ENCODE measurements around the gene SLC35B2.
A peak's percentile ranks its signal among the peaks of the same experiment; 100 is the strongest.
"Not testable (repeated sequence)": the region's sequence is repeated elsewhere in the genome, so short reads cannot be mapped to it uniquely, and the experiment has no call there.

The SLC35B2 gene

GRCh38 chr6:44234101-44235025 is 23.0 kb downstream of the SLC35B2 start:
- DNase-seq (ENCODE audit: low read depth), result no peak

GRCh38 chr6:44233567-44234100 is 23.7 kb downstream of the SLC35B2 start:
- DNase-seq (ENCODE audit: low read depth), result no peak

GRCh38 chr6:44232676-44233566 is 24.4 kb downstream of the SLC35B2 start:
- no peak for DNase-seq (ENCODE audit: low read depth)

DNA sequence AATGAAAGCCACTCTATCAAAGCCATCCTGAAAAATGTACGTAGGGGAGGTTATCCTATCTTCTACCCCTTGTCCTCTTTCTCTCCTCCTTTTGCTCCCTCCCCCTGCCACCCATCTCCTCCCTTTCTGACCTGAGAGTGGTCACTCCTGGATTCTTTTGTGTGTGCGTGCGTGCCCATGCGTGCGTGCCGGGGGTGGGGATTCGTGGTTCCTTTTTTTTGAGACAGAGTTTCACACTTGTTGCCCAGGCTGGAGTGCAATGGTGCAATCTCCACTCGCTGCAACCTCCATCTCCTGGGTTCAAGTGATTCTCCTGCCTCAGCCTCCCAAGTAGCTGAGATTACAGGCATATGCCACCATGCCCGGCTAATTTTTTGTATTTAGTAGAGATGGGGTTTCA is 25.9 kb downstream of the SLC35B2 start:
- DNase-seq (ENCODE audit: low read depth), result not testable (repeated sequence)

- DNase-seq (ENCODE audit: low read depth), result no peak
Observed at GRCh38 chr6:44230034-44230675, 27.2 kb downstream of the SLC35B2 start.

DNA sequence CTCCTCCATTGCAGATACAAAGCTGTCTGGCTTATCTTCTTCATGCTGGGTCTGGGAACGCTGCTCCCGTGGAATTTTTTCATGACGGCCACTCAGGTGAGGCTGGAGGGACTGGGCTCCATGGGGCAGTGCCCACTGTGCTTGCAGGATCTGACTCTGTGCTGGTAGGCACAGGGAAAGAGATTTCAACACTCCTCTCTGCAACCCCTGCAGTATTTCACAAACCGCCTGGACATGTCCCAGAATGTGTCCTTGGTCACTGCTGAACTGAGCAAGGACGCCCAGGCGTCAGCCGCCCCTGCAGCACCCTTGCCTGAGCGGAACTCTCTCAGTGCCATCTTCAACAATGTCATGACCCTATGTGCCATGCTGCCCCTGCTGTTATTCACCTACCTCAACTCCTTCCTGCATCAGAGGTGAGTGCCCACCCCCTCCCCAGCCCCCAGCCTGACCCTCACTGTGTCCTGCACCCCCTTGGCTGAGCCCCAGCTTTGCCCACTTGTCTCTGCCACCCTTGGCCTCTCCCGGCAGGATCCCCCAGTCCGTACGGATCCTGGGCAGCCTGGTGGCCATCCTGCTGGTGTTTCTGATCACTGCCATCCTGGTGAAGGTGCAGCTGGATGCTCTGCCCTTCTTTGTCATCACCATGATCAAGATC is 27.8 kb downstream of the SLC35B2 start:
- no peak for DNase-seq (ENCODE audit: low read depth)

DNA sequence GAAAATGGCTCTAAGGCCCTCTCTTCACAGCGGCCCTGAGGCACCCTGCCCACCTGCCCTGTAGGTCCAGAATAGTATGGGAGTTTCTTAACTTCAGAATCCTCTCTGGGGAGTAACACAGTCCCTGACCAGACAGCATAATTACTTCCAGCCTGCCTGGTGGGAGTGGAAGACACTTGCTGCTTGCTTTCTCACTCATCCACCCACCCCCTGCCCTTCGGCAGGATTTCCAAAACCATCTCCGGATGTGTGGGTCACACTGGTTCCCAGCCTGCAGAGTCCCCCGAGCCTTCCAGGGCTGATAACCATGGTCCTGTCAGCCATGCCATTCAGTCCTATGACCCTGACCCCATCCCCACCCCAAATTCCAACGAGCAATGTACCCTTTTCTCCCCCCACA is 28.5 kb downstream of the SLC35B2 start:
- DNase-seq (ENCODE audit: low read depth), result no peak

GRCh38 chr6:44228433-44228832 is 28.9 kb downstream of the SLC35B2 start:
- DNase-seq (ENCODE audit: low read depth), result no peak

GRCh38 chr6:44228031-44228430 is 29.3 kb downstream of the SLC35B2 start:
- no peak for DNase-seq (ENCODE audit: low read depth)

DNA sequence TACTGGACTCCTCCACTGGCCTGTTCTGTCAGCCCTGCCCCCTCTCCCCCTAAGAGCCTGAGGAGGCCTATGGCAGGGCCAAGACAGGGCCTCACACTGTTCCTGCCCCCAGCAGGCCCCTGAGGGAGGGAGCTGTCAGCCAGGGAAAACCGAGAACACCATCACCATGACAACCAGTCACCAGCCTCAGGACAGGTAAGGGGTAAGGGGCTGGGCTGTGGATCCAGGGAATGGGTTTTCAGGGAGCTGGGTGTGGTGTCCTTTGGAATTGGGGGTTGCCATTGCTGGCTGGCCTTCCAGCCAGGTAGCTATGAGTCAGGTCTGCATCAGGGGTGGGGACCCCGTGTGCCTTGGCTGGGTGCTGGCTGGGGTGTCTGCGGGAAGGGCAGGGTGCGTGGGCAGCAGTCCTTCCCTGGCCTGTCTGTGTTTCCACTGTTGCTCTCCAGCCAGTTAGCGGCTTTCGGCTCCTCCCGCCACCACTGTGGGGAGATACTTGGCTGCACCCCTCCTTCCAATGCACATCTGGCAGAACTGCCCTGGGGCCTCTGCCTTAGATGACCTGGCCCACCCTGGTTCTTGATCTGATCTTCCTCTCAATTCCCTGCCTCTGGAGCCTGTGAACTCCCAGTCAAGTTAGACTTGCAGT is 30.1 kb downstream of the SLC35B2 start:
- no peak for DNase-seq (ENCODE audit: low read depth)

DNA sequence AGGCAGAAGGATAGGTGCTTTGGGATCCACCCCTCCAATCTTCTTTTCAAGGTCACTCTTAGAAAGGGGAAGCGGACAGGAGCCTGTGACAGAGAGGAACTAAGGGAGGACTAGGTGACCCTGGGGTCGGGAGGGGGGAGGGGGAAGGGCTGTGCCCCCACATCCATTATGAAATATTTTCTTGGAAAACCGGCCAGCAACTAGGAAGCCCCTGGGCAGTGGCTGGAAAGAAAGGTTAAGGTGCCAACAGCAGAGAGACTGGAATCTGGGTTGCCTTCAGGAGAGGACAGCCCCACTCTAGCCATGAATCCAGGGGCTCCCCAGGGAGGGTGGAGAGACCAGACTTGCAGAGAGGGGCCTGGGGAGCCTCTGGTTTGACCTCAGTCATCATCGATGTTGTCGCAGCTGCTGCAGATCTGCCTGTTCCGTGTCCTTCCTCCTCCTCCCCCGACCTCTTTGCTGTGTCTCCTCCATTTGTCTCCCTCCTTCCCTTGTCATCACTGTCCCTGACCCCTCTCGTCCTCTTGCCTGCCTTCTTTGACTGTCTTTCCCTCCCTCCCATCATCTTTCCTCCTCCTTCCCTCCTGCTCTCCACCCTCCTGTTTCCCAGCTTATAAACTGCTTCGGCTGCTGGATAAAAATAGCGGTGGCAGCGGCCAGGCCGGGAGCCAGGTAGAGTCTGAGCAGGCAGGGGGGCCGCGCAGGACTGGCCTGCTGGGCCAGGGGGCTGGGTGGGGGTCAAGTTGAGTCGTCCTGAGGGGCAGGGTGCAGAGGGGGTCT is 30.8 kb downstream of the SLC35B2 start:
- no peak for DNase-seq (ENCODE audit: low read depth)

GRCh38 chr6:44225579-44226325 is 31.6 kb downstream of the SLC35B2 start:
- DNase-seq (ENCODE audit: low read depth), result no peak

DNA sequence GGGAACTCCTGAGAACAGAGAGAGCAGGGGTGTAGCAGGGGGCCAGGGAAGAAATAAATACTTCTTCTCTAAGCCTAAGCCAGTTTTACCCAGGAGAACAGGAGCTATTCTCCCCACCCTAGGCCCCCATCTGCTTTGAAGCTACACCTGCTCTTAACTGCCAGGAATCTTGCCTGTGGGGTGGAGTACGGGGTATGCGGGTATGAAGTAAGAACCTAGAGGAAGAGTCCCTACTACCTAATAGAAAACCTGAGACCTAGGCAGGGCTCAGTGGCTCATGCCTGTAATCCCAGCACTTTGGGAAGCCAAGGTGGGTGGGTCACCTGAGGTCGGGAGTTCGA is 32.4 kb downstream of the SLC35B2 start:
- no peak for DNase-seq (ENCODE audit: low read depth)

DNA sequence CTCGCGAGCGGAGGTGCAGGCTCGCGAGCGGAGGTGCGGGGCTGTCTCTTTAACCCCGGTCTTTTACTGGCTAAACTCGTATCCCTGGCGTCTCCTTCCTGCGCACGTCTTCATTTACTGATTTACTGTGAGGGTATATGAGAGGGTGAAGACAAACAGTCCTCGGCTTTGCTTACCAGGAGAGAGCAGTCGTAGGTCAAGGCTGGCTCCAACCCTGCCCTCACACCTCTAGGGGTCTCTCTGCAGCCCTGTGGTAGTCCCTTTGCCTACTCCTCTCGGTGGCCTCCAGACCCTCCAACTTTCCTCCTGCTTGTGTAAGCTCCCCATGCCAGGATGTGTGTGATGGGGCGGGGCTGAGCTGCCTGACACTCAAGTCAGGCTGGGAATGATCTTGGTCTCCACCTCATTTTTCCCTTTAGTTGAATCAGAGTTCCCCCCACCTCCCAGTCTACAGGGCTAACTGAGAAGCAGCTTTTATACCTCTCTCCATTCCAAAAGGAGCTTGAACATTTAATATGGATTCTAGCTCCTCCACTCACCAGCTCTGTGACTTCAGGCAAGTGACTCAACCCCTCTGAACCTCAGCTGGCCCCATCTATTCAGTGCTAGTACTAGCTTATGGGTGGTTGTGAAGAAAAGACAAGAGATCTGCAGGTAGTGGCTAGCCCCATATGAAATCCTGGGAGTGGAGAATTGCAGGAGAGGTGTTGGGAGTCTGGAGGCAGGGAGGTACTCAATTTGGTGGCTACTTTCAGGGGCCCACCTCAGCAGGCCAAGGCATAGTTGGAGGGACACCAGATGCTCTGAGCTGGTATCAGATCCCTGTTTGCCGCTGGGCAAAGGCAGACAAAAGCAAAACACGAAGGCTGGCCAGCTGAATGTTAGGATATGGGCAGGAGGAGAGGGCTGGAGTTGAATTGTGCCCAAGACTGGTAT is 33.0 kb downstream of the SLC35B2 start:
- DNase-seq (ENCODE audit: low read depth), result no peak

- peak; percentile 71 for DNase-seq (ENCODE audit: low read depth)
Observed at GRCh38 chr6:44223319-44224028, 33.9 kb downstream of the SLC35B2 start, which contains the start of gene SLC29A1. TSS of gene SLC29A1 (plus strand) at chr6:44223595. CDS start at chr6:44227314, 3,719 bp downstream.

- DNase-seq (ENCODE audit: low read depth), result no peak
Observed at GRCh38 chr6:44222486-44223318, 34.6 kb downstream of the SLC35B2 start.

DNA sequence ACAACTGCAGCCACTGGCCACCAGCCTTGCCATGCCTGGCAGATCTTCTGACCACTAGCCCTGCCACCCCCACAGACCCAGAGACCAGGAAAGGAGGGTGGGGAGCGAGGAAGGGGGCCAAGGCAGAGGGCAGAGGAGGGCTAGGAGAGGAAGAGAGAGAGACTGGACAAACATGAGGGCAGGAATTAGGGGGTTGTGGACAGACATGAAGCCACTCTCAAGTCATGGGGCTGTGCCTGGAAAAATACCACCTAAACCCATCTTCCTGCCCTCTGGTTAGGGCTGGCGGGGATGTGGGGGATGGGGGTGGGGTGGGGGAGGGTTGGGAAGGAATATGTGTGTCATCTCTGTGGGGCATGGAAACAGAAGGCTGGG is 35.4 kb downstream of the SLC35B2 start:
- DNase-seq (ENCODE audit: low read depth), result no peak
